K562 (cell line): ENCODE results near the gene SH3BP4. TPM values are rescaled to one million over a fixed set of nuclear protein-coding genes. Genes with fewer than 3 reads are reported as not detected.

Experiments
- ATAC-seq: fragments of 200-7000 bp; cut with Tn5 transposase; 3 replicates; pipeline ENCODE4 v1.9.1; 2020; ENCODE audit warnings: moderate library complexity
- BruUV-seq: library from RNA; stranded (reverse); fragments of 400-500 nt; replicated peaks from 2 replicates; lab custom pipeline; 2021; lab: Mats Ljungman, UMichigan
- CTCF ChIA-PET: fragments of 300-600 bp; formaldehyde crosslinking; extraction: SDS; loops from one replicate; lab custom pipeline; 2021; ENCODE audit warnings: low intra/inter-chr PET ratio; lab: Yijun Ruan, JAX
- POLR2A ChIA-PET: fragments of 300-600, 350-650 bp; sonication (Branson Sonifier 250); formaldehyde crosslinking; extraction: SDS; loops from one replicate; lab custom pipeline; 2021; ENCODE audit warnings: antibody characterized with exemption, inconsistent platforms; lab: Yijun Ruan, JAX
- DNase-seq, 4 experiments: peaks; one replicate each; pipeline versions ENCODE4 v3.0.0 to v3.0.0-alpha.2; 2011 to 2018; ENCODE audit warnings: low spot score in 3 of 4, mixed read lengths in 3 of 4; ENCODE audit errors: extremely low read depth in 1 of 4
- FAIRE-seq: peaks from 2 replicates; lab custom pipeline; 2011; peaks lifted over from hg19 to GRCh38; lab: Jason Lieb, UNC
- H2AFZ ChIP-seq: 2 replicates; pipeline ENCODE4 v1.6.0; 2011; ENCODE audit warnings: low read depth, low read length, control low read depth, inconsistent platforms
- H3K27ac ChIP-seq: fragments of 200-600 bp; 3 replicates; pipeline ENCODE4 v1.8.0; 2011; ENCODE audit warnings: low read depth, mild to moderate bottlenecking, control low read depth, inconsistent platforms, low read length, moderate library complexity, mixed read lengths; ENCODE audit errors: extremely low read depth
- H3K27me3 ChIP-seq, 2 experiments: fragments of 300-600 bp in 1 of 2; 2 replicates in 1 of 2; 3 replicates in 1 of 2; pipeline versions ENCODE4 v1.6.0 to v1.8.0; 2011; ENCODE audit warnings: inconsistent platforms in 2 of 2, low read length in 2 of 2, mild to moderate bottlenecking in 1 of 2, mixed read lengths in 1 of 2, moderate library complexity in 1 of 2; ENCODE audit not compliant: control insufficient read depth in 2 of 2, insufficient read depth in 2 of 2
- H3K36me3 ChIP-seq: fragments of 300-600 bp; 3 replicates; pipeline ENCODE4 v1.8.0; 2011; ENCODE audit warnings: mild to moderate bottlenecking, low read length, inconsistent platforms; ENCODE audit not compliant: control insufficient read depth, insufficient read depth
- H3K4me1 ChIP-seq, 2 experiments: fragments of 200-600 bp in 1 of 2; replicated peaks in 1 of 2; 2 replicates in 1 of 2; 3 replicates in 1 of 2; pipeline versions ENCODE4 v1.5.1 to v1.8.0; 2011; ENCODE audit warnings: inconsistent platforms in 2 of 2, low read length in 2 of 2, mild to moderate bottlenecking in 1 of 2, mixed read lengths in 1 of 2, moderate library complexity in 1 of 2; ENCODE audit not compliant: control insufficient read depth in 2 of 2, insufficient read depth in 2 of 2
- H3K4me2 ChIP-seq: 2 replicates; pipeline ENCODE4 v1.6.1; 2011; ENCODE audit warnings: low read length, control low read depth, inconsistent platforms, mixed read lengths; ENCODE audit not compliant: insufficient read depth
- H3K4me3 ChIP-seq: fragments of 200-600 bp; sonication (generic), shearing (Covaris generic); 2 replicates; pipeline ENCODE4 v1.5.1; 2016; ENCODE audit warnings: control low read depth, inconsistent platforms
- H3K79me2 ChIP-seq: fragments of 200-600 bp; 3 replicates; pipeline ENCODE4 v1.8.0; 2011; ENCODE audit warnings: low read length, inconsistent platforms; ENCODE audit not compliant: control insufficient read depth, insufficient read depth
- H3K9ac ChIP-seq, 2 experiments: 2 replicates each; pipeline versions ENCODE4 v1.6.0 to v1.6.1; 2011; ENCODE audit warnings: low read depth in 2 of 2, low read length in 2 of 2, control low read depth in 1 of 2, inconsistent platforms in 1 of 2, mild to moderate bottlenecking in 1 of 2, mixed read lengths in 1 of 2; ENCODE audit not compliant: insufficient read depth in 1 of 2
- H3K9me1 ChIP-seq: one replicate; pipeline ENCODE4 v1.6.0; 2011; ENCODE audit warnings: inconsistent platforms, mild to moderate bottlenecking, low read length, moderate library complexity; ENCODE audit not compliant: control insufficient read depth, insufficient read depth
- H3K9me3 ChIP-seq: replicated peaks from 2 replicates; pipeline ENCODE4 v1.5.1; 2011; ENCODE audit warnings: low read depth, low read length, inconsistent platforms; ENCODE audit not compliant: control insufficient read depth, insufficient read depth
- H4K20me1 ChIP-seq: replicated peaks from 2 replicates; pipeline ENCODE4 v1.6.1; 2011; ENCODE audit warnings: low read length, inconsistent platforms, mixed read lengths; ENCODE audit not compliant: control insufficient read depth, insufficient read depth
- FOS ChIP-seq: IDR thresholded peaks from 3 replicates; pipeline ENCODE4 v1.6.1; 2011; ENCODE audit not compliant: insufficient read length; ENCODE audit errors: extremely low read depth
- FOXJ2 ChIP-seq: fragments of 200-800 bp; sonication (Bioruptor generic); IDR thresholded peaks from 2 replicates; pipeline ENCODE4 v1.6.1; 2016; ENCODE audit warnings: missing genetic modification characterization, missing compliant biosample characterization
- RB1 ChIP-seq: fragments of 450-650 bp; IDR thresholded peaks from 2 replicates; pipeline ENCODE4 v1.6.1; 2017; ENCODE audit warnings: low read depth, mild to moderate bottlenecking
- SMARCA5 ChIP-seq: fragments of 450-650 bp; IDR thresholded peaks from 2 replicates; pipeline ENCODE4 v1.6.1; 2016
- SNIP1 ChIP-seq: fragments of 450-650 bp; IDR thresholded peaks from 2 replicates; pipeline ENCODE4 v1.7.1; 2017; ENCODE audit warnings: low read depth, mild to moderate bottlenecking
- SRSF7 ChIP-seq: fragments of 200-400 bp; formaldehyde crosslinking; optimal IDR thresholded peaks from 2 replicates; pipeline ENCODE3; 2017; ENCODE audit warnings: mild to moderate bottlenecking, low read depth, low read length
- ZNF217 ChIP-seq: sonication (generic); formaldehyde crosslinking; IDR thresholded peaks from 2 replicates; pipeline ENCODE4 v1.8.0; 2022; ENCODE audit warnings: mild to moderate bottlenecking, missing genetic modification reagents
- ZNF707 ChIP-seq: fragments of 250-450 bp; sonication (Bioruptor Pico); conservative IDR thresholded peaks from 2 replicates; pipeline ENCODE4 v1.8.0; 2022; ENCODE audit warnings: inconsistent platforms, mild to moderate bottlenecking, moderate library complexity
- ZNF77 ChIP-seq: fragments of 250-450 bp; sonication (Bioruptor Pico); IDR thresholded peaks from 2 replicates; pipeline ENCODE4 v1.5.0; 2020
- ZNF780A ChIP-seq: fragments of 250-450 bp; sonication (Bioruptor Pico); IDR thresholded peaks from 2 replicates; pipeline ENCODE4 v1.5.0; 2021; ENCODE audit warnings: mild to moderate bottlenecking
- WGBS: fragments of 100-300 bp; shearing (Covaris generic); methylation state at CpG from one replicate; pipeline ENCODE4 v1.1.6; 2016; ENCODE audit warnings: low coverage, mixed read lengths; ENCODE audit not compliant: insufficient coverage; ENCODE audit errors: missing lambda C conversion rate; 5-methylcytosine and 5-hydroxymethylcytosine counted together
- in situ Hi-C: fragments of 300-500 bp; cut with MboI; formaldehyde crosslinking; loops from 4 replicates; pipeline ENCODE4 v1.15.0; 2018; ENCODE audit warnings: inconsistent platforms, mixed read lengths
- intact Hi-C: fragments of 100-400 bp; cut with micrococcal nuclease; formaldehyde crosslinking; loops from 2 replicates; pipeline ENCODE4 v1.14.2; 2022
- polyA plus RNA-seq, 8 experiments: library from polyadenylated mRNA; depleted of rRNA in 4 of 8; stranded (reverse) in 5 of 8; unstranded in 3 of 8; fragments of >200 nt; fragmentation: Nextera tagmentation in 2 of 8; fragmentation: Illumina TruSeq in 1 of 8; extraction: Ambion mirVana in 2 of 8; extraction: Trizol in 1 of 8; gene quantifications; 2 replicates each; pipeline versions ENCODE4 v1.2.1 to v1.2.3, GENCODE V29; 2011 to 2014; ENCODE audit warnings: inconsistent platforms in 1 of 8, missing spikeins in 1 of 8
- total RNA-seq, 7 experiments: library from RNA; depleted of rRNA in 6 of 7; stranded (reverse); fragments of >200 nt in 6 of 7; fragmentation: Illumina TruSeq in 2 of 7; extraction: Trizol in 2 of 7; gene quantifications; 2 replicates each; pipeline versions ENCODE4 v1.2.1 to v1.2.3, GENCODE V29; 2011 to 2021; ENCODE audit warnings: low replicate concordance in 1 of 7
- TF ChIP-seq, protein P1 (sequence below): sonication (generic); formaldehyde crosslinking; IDR thresholded peaks from 2 replicates; pipeline ENCODE4 v1.8.0; 2023; ENCODE audit warnings: missing genetic modification reagents, mild to moderate bottlenecking, borderline replicate concordance
- TF ChIP-seq, protein P2 (sequence below): sonication (generic); formaldehyde crosslinking; IDR thresholded peaks from 2 replicates; pipeline ENCODE4 v1.8.0; 2023; ENCODE audit warnings: mild to moderate bottlenecking, missing genetic modification reagents

Gene SH3BP4
- total and polyA plus RNA-seq, 9 of the 15 experiments (the other 6 are each of a cell fraction or from before 2014, with no cell fraction given), result 0.03 to 0.28 (median 0.27) TPM; not detected in 6

DNA sequence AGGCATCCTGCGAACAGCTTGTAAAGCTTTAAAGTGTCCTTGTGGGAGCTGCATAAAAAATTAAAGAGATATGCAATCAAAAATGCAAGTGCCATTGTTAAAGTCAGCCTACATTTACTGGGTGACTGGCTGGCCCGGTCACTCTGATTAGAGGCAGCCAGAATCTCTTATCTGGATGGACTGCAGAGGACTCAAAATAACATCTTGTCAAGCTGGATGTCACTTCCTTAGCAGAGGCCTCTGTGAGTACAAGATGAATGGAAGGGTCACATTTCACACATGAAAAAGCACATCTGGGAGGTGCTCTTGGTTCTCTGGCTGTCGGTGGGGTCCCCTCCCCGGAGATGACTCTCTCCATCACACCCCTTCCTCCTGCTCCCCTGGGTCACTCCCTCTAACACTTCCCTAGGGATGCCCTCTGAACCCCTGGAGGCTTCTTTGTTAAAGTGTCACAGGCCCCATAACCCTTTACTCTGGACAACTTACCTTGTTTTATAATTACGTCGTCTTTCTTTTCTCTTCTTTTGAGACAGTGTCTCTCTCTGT is 122.1 kb downstream of the SH3BP4 start (continued):
- TF ChIP-seq SRSF7 (no peak), ZNF780A (CRISPR knock-in tag) (no peak), SMARCA5 (no peak), ZNF217 (CRISPR knock-in tag) (no peak), RB1 (no peak)

DNA sequence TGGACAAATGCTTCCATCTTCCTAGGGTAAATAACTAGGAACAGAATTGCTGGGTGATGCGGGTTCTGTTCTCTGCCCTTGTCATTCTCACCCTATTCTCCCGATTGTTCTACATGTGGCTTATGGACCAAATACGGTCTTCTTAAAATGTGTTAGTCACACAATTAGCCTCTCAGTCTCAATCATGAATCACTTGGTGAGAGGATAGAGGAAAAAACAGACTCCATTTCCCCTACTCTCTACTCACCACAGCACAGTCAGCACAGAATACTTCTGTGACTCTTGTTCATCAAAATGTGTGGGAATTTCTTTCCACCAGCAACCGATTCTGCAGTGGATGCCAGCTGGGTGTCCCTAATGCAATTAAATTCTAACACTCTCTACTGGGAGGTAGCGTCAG is 125.2 kb downstream of the SH3BP4 start:
- Histone ChIP-seq H3K27ac (no peak overlapping the region), H3K36me3 (no peaks in the 10 kb centered on the region), H2AFZ (no peak overlapping the region), H3K9me1 (no peaks in the 10 kb centered on the region), H3K79me2 (no peaks in the 10 kb centered on the region), H3K9ac (no peak overlapping the region), H4K20me1 (no peaks in the 10 kb centered on the region), H3K9me3 (no peaks in the 10 kb centered on the region), H3K27me3 (no peaks in the 10 kb centered on the region; a peak in 2 of 5 replicates), H3K4me2 (no peak overlapping the region), H3K4me3 (no peak overlapping the region), H3K4me1 (no peaks in the 10 kb centered on the region)
- FAIRE-seq, result no peak
- BruUV-seq, result no TSS peak
- DNase-seq, result no peak
- intact Hi-C loops (no loop called here), in situ Hi-C loops (no loop called here)
- WGBS, result 0% methylated on average over 5 of the region's 5 CpGs
- ATAC-seq, result no peak
- CTCF ChIA-PET, result no interaction called here
- POLR2A ChIA-PET, result no interaction called here
- TF ChIP-seq FOS (no peak), ZNF707 (CRISPR knock-in tag) (no peak), SNIP1 (no peak), ZNF77 (CRISPR knock-in tag) (no peak), FOXJ2 (tag) (no peak)
- TF ChIP-seq, protein P1, sequence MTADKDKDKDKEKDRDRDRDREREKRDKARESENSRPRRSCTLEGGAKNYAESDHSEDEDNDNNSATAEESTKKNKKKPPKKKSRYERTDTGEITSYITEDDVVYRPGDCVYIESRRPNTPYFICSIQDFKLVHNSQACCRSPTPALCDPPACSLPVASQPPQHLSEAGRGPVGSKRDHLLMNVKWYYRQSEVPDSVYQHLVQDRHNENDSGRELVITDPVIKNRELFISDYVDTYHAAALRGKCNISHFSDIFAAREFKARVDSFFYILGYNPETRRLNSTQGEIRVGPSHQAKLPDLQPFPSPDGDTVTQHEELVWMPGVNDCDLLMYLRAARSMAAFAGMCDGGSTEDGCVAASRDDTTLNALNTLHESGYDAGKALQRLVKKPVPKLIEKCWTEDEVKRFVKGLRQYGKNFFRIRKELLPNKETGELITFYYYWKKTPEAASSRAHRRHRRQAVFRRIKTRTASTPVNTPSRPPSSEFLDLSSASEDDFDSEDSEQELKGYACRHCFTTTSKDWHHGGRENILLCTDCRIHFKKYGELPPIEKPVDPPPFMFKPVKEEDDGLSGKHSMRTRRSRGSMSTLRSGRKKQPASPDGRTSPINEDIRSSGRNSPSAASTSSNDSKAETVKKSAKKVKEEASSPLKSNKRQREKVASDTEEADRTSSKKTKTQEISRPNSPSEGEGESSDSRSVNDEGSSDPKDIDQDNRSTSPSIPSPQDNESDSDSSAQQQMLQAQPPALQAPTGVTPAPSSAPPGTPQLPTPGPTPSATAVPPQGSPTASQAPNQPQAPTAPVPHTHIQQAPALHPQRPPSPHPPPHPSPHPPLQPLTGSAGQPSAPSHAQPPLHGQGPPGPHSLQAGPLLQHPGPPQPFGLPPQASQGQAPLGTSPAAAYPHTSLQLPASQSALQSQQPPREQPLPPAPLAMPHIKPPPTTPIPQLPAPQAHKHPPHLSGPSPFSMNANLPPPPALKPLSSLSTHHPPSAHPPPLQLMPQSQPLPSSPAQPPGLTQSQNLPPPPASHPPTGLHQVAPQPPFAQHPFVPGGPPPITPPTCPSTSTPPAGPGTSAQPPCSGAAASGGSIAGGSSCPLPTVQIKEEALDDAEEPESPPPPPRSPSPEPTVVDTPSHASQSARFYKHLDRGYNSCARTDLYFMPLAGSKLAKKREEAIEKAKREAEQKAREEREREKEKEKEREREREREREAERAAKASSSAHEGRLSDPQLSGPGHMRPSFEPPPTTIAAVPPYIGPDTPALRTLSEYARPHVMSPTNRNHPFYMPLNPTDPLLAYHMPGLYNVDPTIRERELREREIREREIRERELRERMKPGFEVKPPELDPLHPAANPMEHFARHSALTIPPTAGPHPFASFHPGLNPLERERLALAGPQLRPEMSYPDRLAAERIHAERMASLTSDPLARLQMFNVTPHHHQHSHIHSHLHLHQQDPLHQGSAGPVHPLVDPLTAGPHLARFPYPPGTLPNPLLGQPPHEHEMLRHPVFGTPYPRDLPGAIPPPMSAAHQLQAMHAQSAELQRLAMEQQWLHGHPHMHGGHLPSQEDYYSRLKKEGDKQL (CRISPR knock-in tag), result no peak
- TF ChIP-seq, protein P2, sequence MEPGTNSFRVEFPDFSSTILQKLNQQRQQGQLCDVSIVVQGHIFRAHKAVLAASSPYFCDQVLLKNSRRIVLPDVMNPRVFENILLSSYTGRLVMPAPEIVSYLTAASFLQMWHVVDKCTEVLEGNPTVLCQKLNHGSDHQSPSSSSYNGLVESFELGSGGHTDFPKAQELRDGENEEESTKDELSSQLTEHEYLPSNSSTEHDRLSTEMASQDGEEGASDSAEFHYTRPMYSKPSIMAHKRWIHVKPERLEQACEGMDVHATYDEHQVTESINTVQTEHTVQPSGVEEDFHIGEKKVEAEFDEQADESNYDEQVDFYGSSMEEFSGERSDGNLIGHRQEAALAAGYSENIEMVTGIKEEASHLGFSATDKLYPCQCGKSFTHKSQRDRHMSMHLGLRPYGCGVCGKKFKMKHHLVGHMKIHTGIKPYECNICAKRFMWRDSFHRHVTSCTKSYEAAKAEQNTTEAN (CRISPR knock-in tag), result no peak
